ENCODE measurements around the gene EFCAB6.

Gene EFCAB6

GRCh38 chr22:43823353-43823908 is 11.3 kb upstream of the EFCAB6 start:
- no peaks in the 10 kb centered on the region for H3K27me3 ChIP-seq (ENCODE audit: insufficient read depth, low read length, poor library complexity)
- TF ChIP-seq EZH2 (IDR thresholded peaks at IDR 0.05; ENCODE audit: borderline replicate concordance, low read depth, low read length, severe bottlenecking) (no peak), CTCF (IDR thresholded peaks at IDR 0.05; ENCODE audit: borderline replicate concordance, extremely low read depth, low read length, poor library complexity, severe bottlenecking) (no peak)
- H4K20me1 ChIP-seq (ENCODE audit: insufficient read depth, low read length): 0 out of 2 replicates have a peak, but pooled peaks cover 5% of the 10 kb centered on the region
- no peaks in the 10 kb centered on the region for H3K79me2 ChIP-seq (ENCODE audit: insufficient read depth, low read length)
- H3K9me3 ChIP-seq (ENCODE audit: insufficient read depth, low read length, severe bottlenecking): no peaks in the 10 kb centered on the region
- H3K9ac ChIP-seq (ENCODE audit: low read depth, low read length): no peak overlapping the region
- H3K4me2 ChIP-seq (ENCODE audit: insufficient read depth, low read length): no peak overlapping the region
- ATAC-seq (ENCODE audit: insufficient read depth, low read depth) (no peak), DNase-seq (no peak)
- H3K27ac ChIP-seq (ENCODE audit: low read length): no peak overlapping the region
- no peaks in the 10 kb centered on the region for H3K4me1 ChIP-seq (ENCODE audit: insufficient read depth, low read length)
- H2AFZ ChIP-seq (ENCODE audit: low read depth, low read length): no peak overlapping the region
- no peak overlapping the region for H3K4me3 ChIP-seq (ENCODE audit: low read depth in 1 of 2, low read length in 2 of 2)
- no peaks in the 10 kb centered on the region for H3K36me3 ChIP-seq (ENCODE audit: insufficient read depth, low read length)

GRCh38 chr22:43821606-43822425 is 9.7 kb upstream of the EFCAB6 start:
- H3K79me2 ChIP-seq (ENCODE audit: insufficient read depth, low read length): no peaks in the 10 kb centered on the region
- ATAC-seq (ENCODE audit: insufficient read depth, low read depth) (no peak), DNase-seq (no peak)
- no peak for TF ChIP-seq EZH2 (IDR thresholded peaks at IDR 0.05; ENCODE audit: borderline replicate concordance, low read depth, low read length, severe bottlenecking)
- TF ChIP-seq CTCF (IDR thresholded peaks at IDR 0.05; ENCODE audit: borderline replicate concordance, extremely low read depth, low read length, poor library complexity, severe bottlenecking): no peak
- no peak overlapping the region for H3K4me2 ChIP-seq (ENCODE audit: insufficient read depth, low read length)
- 0 out of 2 replicates have a peak, but pooled peaks cover 5% of the 10 kb centered on the region for H4K20me1 ChIP-seq (ENCODE audit: insufficient read depth, low read length)
- no peaks in the 10 kb centered on the region for H3K9me3 ChIP-seq (ENCODE audit: insufficient read depth, low read length, severe bottlenecking)
- no peaks in the 10 kb centered on the region for H3K27me3 ChIP-seq (ENCODE audit: insufficient read depth, low read length, poor library complexity)
- no peak overlapping the region for H2AFZ ChIP-seq (ENCODE audit: low read depth, low read length)
- no peak overlapping the region for H3K9ac ChIP-seq (ENCODE audit: low read depth, low read length)
- no peaks in the 10 kb centered on the region for H3K4me1 ChIP-seq (ENCODE audit: insufficient read depth, low read length)
- no peak overlapping the region for H3K4me3 ChIP-seq (ENCODE audit: low read depth in 1 of 2, low read length in 2 of 2)
- no peak overlapping the region for H3K27ac ChIP-seq (ENCODE audit: low read length)
- H3K36me3 ChIP-seq (ENCODE audit: insufficient read depth, low read length): no peaks in the 10 kb centered on the region

GRCh38 chr22:43820651-43821305 is 8.7 kb upstream of the EFCAB6 start:
- Histone ChIP-seq H3K36me3 (ENCODE audit: insufficient read depth, low read length) (no peaks in the 10 kb centered on the region), H2AFZ (ENCODE audit: low read depth, low read length) (no peak overlapping the region), H4K20me1 (ENCODE audit: insufficient read depth, low read length) (0 out of 2 replicates have a peak, but pooled peaks cover 5% of the 10 kb centered on the region), H3K27me3 (ENCODE audit: insufficient read depth, low read length, poor library complexity) (no peaks in the 10 kb centered on the region), H3K9me3 (ENCODE audit: insufficient read depth, low read length, severe bottlenecking) (no peaks in the 10 kb centered on the region), H3K79me2 (ENCODE audit: insufficient read depth, low read length) (no peaks in the 10 kb centered on the region), H3K4me2 (ENCODE audit: insufficient read depth, low read length) (no peak overlapping the region), H3K27ac (ENCODE audit: low read length) (no peak overlapping the region), H3K4me3 (ENCODE audit: low read depth in 1 of 2, low read length in 2 of 2) (no peak overlapping the region), H3K4me1 (ENCODE audit: insufficient read depth, low read length) (no peaks in the 10 kb centered on the region), H3K9ac (ENCODE audit: low read depth, low read length) (no peak overlapping the region)
- no peak for ATAC-seq (ENCODE audit: insufficient read depth, low read depth)
- DNase-seq: no peak
- TF ChIP-seq CTCF (IDR thresholded peaks at IDR 0.05; ENCODE audit: borderline replicate concordance, extremely low read depth, low read length, poor library complexity, severe bottlenecking) (no peak), EZH2 (IDR thresholded peaks at IDR 0.05; ENCODE audit: borderline replicate concordance, low read depth, low read length, severe bottlenecking) (no peak)
